Jurkat, Clone E6-1 (cell line): ENCODE measurements around the gene GJB4.
"Not testable (repeated sequence)": the region's sequence is repeated elsewhere in the genome, so short reads cannot be mapped to it uniquely, and the experiment has no call there.

Experiments used
- DNase-seq: peaks from one replicate; pipeline ENCODE4 v3.0.0-alpha.2; 2011; ENCODE audit warnings: low read depth, low spot score
- H3K4me3 ChIP-seq: 2 replicates; pipeline ENCODE4 v1.5.1; 2011; ENCODE audit warnings: mild to moderate bottlenecking, low read length, control low read depth, moderate library complexity

GJB4 gene

GRCh38 chr1:34792424-34792823 lies 32.9 kb downstream of the GJB4 start:
- DNase-seq, result no peak
- H3K4me3 ChIP-seq, result no peak overlapping the region

- H3K4me3 ChIP-seq, result no peak within 1 kb of the TSS
- DNase-seq, result no peak
Measured at GRCh38 chr1:34792868-34793727, 33.6 kb downstream of the GJB4 start, which contains the start of gene GJA4. Gene GJA4, plus strand, starts transcription at chr1:34792999. Its CDS starts 1,215 bp downstream, at chr1:34794214.

DNA sequence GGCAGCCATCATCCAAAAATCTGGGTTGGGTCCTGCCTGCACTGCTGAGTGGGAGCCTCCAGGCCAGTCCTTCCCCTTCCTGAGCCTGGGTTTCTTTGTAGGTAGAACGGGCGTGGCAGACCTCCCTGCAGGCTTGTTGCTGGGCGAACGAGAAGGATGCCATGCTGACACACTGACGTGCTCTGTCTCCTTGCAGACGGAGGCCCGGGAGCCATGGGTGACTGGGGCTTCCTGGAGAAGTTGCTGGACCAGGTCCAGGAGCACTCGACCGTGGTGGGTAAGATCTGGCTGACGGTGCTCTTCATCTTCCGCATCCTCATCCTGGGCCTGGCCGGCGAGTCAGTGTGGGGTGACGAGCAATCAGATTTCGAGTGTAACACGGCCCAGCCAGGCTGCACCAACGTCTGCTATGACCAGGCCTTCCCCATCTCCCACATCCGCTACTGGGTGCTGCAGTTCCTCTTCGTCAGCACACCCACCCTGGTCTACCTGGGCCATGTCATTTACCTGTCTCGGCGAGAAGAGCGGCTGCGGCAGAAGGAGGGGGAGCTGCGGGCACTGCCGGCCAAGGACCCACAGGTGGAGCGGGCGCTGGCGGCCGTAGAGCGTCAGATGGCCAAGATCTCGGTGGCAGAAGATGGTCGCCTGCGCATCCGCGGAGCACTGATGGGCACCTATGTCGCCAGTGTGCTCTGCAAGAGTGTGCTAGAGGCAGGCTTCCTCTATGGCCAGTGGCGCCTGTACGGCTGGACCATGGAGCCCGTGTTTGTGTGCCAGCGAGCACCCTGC lies 34.7 kb downstream of the GJB4 start:
- no peak for DNase-seq

DNA sequence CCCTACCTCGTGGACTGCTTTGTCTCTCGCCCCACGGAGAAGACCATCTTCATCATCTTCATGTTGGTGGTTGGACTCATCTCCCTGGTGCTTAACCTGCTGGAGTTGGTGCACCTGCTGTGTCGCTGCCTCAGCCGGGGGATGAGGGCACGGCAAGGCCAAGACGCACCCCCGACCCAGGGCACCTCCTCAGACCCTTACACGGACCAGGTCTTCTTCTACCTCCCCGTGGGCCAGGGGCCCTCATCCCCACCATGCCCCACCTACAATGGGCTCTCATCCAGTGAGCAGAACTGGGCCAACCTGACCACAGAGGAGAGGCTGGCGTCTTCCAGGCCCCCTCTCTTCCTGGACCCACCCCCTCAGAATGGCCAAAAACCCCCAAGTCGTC lies 35.2 kb downstream of the GJB4 start:
- no peak for DNase-seq
- no peak overlapping the region for H3K4me3 ChIP-seq

More for the DNA sequence above, 34.7 kb downstream of the GJB4 start:
- H3K4me3 ChIP-seq, result no peak overlapping the region

- H3K4me3 ChIP-seq, result no peak overlapping the region
- no peak for DNase-seq
Measured at GRCh38 chr1:34795916-34796315, 36.4 kb downstream of the GJB4 start.

GRCh38 chr1:34796990-34797389 lies 37.5 kb downstream of the GJB4 start:
- DNase-seq, result no peak

GRCh38 chr1:34800214-34800613 lies 40.7 kb downstream of the GJB4 start:
- H3K4me3 ChIP-seq, result no peak overlapping the region
- DNase-seq, result no peak

More at GRCh38 chr1:34796990-34797389, 37.5 kb downstream of the GJB4 start:
- no peak overlapping the region for H3K4me3 ChIP-seq

DNA sequence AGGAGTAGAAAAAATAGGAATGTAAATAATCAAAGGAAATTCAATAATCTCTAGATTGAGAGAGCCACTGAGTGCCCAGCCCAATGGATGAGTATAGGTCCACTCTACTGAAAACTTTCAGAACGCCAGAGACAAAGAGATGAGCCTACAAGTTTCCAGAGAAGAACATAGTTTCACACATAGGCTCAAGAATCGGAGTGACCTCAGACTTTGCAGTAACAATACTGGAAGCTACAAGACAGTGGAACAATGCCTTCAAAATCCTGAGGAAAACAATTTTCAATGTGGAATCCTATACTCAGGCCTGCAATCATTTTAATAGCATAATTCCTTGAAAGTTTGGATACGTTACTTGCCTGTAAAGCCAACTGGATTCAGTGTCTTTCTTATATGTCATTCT lies 44.2 kb downstream of the GJB4 start:
- no peak for DNase-seq
- H3K4me3 ChIP-seq, result no peak overlapping the region

DNA sequence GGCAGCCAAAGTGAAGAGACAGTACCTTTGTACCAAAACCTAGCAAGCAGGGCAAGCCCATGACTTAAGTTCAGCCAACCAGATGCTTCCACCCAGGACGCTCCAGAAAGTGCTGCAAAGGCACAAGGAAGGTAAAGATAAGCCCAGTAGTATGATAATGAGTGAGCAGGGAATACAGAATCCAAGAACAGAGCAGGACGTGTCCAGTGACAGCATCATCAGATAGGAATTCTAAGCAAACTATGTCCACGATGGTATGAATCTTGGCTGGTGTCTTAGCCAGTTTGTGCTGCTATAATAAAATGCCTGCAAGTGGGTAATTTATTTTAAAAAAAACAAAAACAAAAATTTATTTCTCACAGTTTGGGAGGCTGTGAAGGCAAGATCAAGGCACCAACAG lies 46.9 kb downstream of the GJB4 start:
- no peak overlapping the region for H3K4me3 ChIP-seq
- DNase-seq, result no peak

DNA sequence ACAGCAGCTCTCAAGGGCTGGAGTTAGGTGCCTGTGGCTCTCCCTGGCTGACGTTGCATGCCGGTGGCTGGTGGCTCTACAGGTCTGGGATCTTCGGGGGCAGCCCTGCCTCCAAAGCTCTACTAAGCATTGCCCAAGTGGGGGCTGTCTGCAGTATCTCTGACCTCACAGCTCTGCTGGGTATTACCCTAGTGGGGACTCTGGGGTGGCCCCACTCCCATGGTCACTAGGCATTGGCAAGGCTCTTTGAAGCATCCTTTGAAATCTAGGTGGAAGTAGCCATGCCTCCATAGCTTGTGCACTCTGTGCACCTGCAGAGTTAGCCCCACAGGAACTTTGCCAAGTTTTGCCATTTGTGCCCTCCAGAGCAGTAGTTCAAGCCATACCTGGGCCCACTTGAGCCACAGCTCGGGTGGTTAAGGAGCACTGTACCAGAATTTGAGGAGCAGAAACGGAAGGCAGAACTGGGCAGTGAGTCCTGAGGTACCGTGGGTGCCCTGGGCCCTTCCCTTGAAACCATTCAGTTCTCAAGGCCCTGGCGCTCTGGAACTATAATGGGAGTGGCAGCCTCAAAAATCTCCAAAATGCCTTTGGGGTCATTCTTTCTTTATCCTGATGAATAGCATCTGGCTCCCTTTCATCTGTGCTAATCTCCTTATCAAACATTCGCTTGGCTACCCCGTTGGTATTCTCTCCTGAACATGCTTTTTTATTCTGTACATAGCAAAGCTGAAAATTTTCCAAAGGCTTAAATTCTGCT lies 48.7 kb downstream of the GJB4 start:
- DNase-seq, result no peak
- no peak overlapping the region for H3K4me3 ChIP-seq

- not testable (repeated sequence) for DNase-seq, H3K4me3 ChIP-seq
Measured at GRCh38 chr1:34810781-34811180, 51.2 kb downstream of the GJB4 start.
